Transverse colon (tissue), 3 donors: ENCODE measurements around the gene RAPGEF5.

Source experiments
- CTCF ChIP-seq, 5 experiments: fragments of 200-600 bp in 3 of 5; fragments of 450-650 bp in 2 of 5; sonication (generic) in 3 of 5; IDR thresholded peaks; 1 replicate in 2 of 5; 2 replicates in 3 of 5; pipeline ENCODE4 v1.5.1; 2016 to 2017; ENCODE audit warnings: antibody characterized with exemption in 5 of 5, inconsistent platforms in 3 of 5, mild to moderate bottlenecking in 2 of 5, moderate library complexity in 1 of 5
- EP300 ChIP-seq: sonication (generic); formaldehyde crosslinking; IDR thresholded peaks from one replicate; pipeline ENCODE4 v1.6.1; 2017; ENCODE audit warnings: antibody characterized with exemption, low read depth

GRCh38 chr7:22140578-22140977 lies 216.4 kb downstream of the RAPGEF5 start:
- TF ChIP-seq EP300 (no peak), CTCF (IDR thresholded peaks at IDR 0.05) (no peak)
